Inflammatory macrophage (primary cell): ENCODE data around the gene PPP4R3A.

Experiments
- DNase-seq, 2 donors: peaks; one replicate each; pipeline ENCODE4 v3.0.0-alpha.2; 2020 to 2022

PPP4R3A gene

GRCh38 chr14:91503000-91503504, 7.1 kb downstream of the PPP4R3A start:
- DNase-seq = no peak

- DNase-seq = no peak
Measured at GRCh38 chr14:91501951-91502930, 7.9 kb downstream of the PPP4R3A start.

- DNase-seq = no peak
Measured at GRCh38 chr14:91501348-91501747, 8.8 kb downstream of the PPP4R3A start.

- no peak for DNase-seq
Measured at GRCh38 chr14:91496790-91497189, 13.3 kb downstream of the PPP4R3A start.

- peak; percentile 28 to 34 for DNase-seq
Measured at GRCh38 chr14:91494392-91495065, 15.6 kb downstream of the PPP4R3A start.

- peak in 1 of 2 donors; percentile 13 for DNase-seq
Measured at GRCh38 chr14:91493169-91493568, 16.9 kb downstream of the PPP4R3A start.

GRCh38 chr14:91484744-91485143, 25.4 kb downstream of the PPP4R3A start:
- DNase-seq = no peak

GRCh38 chr14:91484186-91484585, 25.9 kb downstream of the PPP4R3A start:
- DNase-seq = no peak

GRCh38 chr14:91482263-91483013, 27.7 kb downstream of the PPP4R3A start:
- DNase-seq = peak; percentile 60 to 61

- DNase-seq = peak in 1 of 2 donors; percentile 18
Measured at GRCh38 chr14:91477388-91477787, 32.7 kb downstream of the PPP4R3A start.

- DNase-seq = no peak
Measured at GRCh38 chr14:91473046-91473445, 37.1 kb downstream of the PPP4R3A start.

GRCh38 chr14:91470216-91470615, 39.9 kb downstream of the PPP4R3A start:
- no peak for DNase-seq

GRCh38 chr14:91466192-91466591, 43.9 kb downstream of the PPP4R3A start:
- DNase-seq = no peak

GRCh38 chr14:91464615-91465205, 45.4 kb downstream of the PPP4R3A start:
- DNase-seq = no peak

- no peak for DNase-seq
Measured at GRCh38 chr14:91458612-91459011, 51.5 kb downstream of the PPP4R3A start.

GRCh38 chr14:91456283-91456682, 53.8 kb downstream of the PPP4R3A start:
- DNase-seq = no peak

- no peak for DNase-seq
Measured at GRCh38 chr14:91454580-91454979, 55.5 kb downstream of the PPP4R3A start.

GRCh38 chr14:91454155-91454554, 56.0 kb downstream of the PPP4R3A start:
- no peak for DNase-seq

- DNase-seq = no peak
Measured at GRCh38 chr14:91453744-91454143, 56.4 kb downstream of the PPP4R3A start.

- DNase-seq = no peak
Measured at GRCh38 chr14:91444335-91445020, 65.6 kb downstream of the PPP4R3A start.

- no peak for DNase-seq
Measured at GRCh38 chr14:91439345-91439744, 70.8 kb downstream of the PPP4R3A start.

GRCh38 chr14:91438845-91439244, 71.3 kb downstream of the PPP4R3A start:
- DNase-seq = no peak
